ENCODE results near the gene ZC3H13.

The ZC3H13 gene

DNA sequence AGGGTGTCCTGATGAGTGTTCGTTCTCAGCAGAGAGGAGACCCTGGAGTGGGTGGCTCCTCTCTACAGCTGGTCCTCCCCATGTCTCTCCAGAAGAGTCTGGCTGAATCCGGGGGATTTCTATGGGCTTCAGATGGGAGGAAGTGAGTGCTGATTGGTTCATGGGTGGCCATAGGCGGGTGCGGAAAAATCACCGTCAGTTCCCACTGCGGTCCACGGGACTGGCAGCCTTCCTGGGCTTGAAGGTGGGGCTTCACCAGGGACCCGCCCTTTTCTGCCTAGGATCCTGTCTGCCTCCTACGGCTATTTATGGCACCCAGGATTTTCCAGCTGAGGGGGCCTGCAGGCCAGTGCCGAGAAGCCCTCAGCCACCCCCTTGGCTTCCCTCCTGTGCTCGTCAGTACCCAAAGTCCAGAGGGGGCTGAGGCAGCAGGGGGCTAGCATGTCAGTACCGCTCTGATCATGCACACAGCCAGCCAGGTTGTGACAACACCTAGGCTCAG is 33.9 kb upstream of the ZC3H13 start:
- Histone ChIP-seq H3K9me3 (replicated peaks; ENCODE audit: insufficient read depth, low read length) (no peaks in the 10 kb centered on the region), H3K4me1 (ENCODE audit: low read length) (no peaks in the 10 kb centered on the region), H3K4me3 (ENCODE audit: low read length) (no peak overlapping the region), H3K4me2 (ENCODE audit: low read depth, low read length) (no peak overlapping the region), H3K79me2 (ENCODE audit: low read length) (no peaks in the 10 kb centered on the region), H3K27ac (ENCODE audit: low read length) (no peak overlapping the region), H3K36me3 (replicated peaks; ENCODE audit: insufficient read depth, low read length) (no peaks in the 10 kb centered on the region), H3K27me3 (replicated peaks; ENCODE audit: insufficient read depth, low read length) (no peaks in the 10 kb centered on the region), H2AFZ (ENCODE audit: low read length) (no peak overlapping the region), H3K9ac (ENCODE audit: low read length) (no peak overlapping the region), H3K9me2 (replicated peaks; ENCODE audit: insufficient read depth, low read length) (no peaks in the 10 kb centered on the region), H4K20me1 (ENCODE audit: insufficient read depth, low read length) (no peaks in the 10 kb centered on the region), H3F3A (ENCODE audit: insufficient read depth, low read length) (no peaks in the 10 kb centered on the region)
- DNase-seq = no peak
- TF ChIP-seq, protein P1, sequence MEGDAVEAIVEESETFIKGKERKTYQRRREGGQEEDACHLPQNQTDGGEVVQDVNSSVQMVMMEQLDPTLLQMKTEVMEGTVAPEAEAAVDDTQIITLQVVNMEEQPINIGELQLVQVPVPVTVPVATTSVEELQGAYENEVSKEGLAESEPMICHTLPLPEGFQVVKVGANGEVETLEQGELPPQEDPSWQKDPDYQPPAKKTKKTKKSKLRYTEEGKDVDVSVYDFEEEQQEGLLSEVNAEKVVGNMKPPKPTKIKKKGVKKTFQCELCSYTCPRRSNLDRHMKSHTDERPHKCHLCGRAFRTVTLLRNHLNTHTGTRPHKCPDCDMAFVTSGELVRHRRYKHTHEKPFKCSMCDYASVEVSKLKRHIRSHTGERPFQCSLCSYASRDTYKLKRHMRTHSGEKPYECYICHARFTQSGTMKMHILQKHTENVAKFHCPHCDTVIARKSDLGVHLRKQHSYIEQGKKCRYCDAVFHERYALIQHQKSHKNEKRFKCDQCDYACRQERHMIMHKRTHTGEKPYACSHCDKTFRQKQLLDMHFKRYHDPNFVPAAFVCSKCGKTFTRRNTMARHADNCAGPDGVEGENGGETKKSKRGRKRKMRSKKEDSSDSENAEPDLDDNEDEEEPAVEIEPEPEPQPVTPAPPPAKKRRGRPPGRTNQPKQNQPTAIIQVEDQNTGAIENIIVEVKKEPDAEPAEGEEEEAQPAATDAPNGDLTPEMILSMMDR (IDR thresholded peaks at IDR 0.05; ENCODE audit: low read length) = no peak
- TF ChIP-seq EZH2 (optimal IDR thresholded peaks at IDR 0.05; ENCODE audit: low read depth, low read length) (no peak), EZH2phosphoT487 (IDR thresholded peaks at IDR 0.05; ENCODE audit: low read length) (no peak)

DNA sequence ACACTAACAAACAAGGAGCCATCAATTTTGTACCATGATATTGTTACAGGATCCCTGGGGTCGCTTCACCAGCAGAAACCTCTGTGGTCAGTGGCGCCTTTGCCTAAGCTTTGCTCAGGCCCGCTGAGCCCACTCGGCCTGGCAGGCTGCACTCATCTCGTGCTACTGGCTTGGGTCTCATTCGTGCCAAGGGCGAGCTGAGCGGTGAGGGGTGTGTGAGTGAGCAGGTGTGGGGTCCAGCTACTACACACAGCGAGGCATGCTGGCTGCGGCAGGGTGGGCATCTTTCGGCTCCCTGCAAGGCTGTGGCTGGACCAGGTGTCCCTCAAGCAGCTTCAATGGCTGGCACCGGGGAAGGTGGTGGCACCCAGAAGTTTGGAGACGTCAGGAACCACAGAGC is 33.2 kb upstream of the ZC3H13 start:
- Histone ChIP-seq H4K20me1 (ENCODE audit: insufficient read depth, low read length) (no peaks in the 10 kb centered on the region), H3F3A (ENCODE audit: insufficient read depth, low read length) (no peaks in the 10 kb centered on the region), H3K9me2 (replicated peaks; ENCODE audit: insufficient read depth, low read length) (no peaks in the 10 kb centered on the region), H3K79me2 (ENCODE audit: low read length) (no peaks in the 10 kb centered on the region), H3K27ac (ENCODE audit: low read length) (no peak overlapping the region), H3K4me2 (ENCODE audit: low read depth, low read length) (no peak overlapping the region), H3K4me3 (ENCODE audit: low read length) (no peak overlapping the region), H3K4me1 (ENCODE audit: low read length) (no peaks in the 10 kb centered on the region), H3K36me3 (replicated peaks; ENCODE audit: insufficient read depth, low read length) (no peaks in the 10 kb centered on the region), H3K9me3 (replicated peaks; ENCODE audit: insufficient read depth, low read length) (no peaks in the 10 kb centered on the region), H3K27me3 (replicated peaks; ENCODE audit: insufficient read depth, low read length) (no peaks in the 10 kb centered on the region), H3K9ac (ENCODE audit: low read length) (no peak overlapping the region), H2AFZ (ENCODE audit: low read length) (no peak overlapping the region)
- DNase-seq = no peak
- TF ChIP-seq EZH2 (optimal IDR thresholded peaks at IDR 0.05; ENCODE audit: low read depth, low read length) (no peak), EZH2phosphoT487 (IDR thresholded peaks at IDR 0.05; ENCODE audit: low read length) (no peak)
- TF ChIP-seq, protein P1 (IDR thresholded peaks at IDR 0.05; ENCODE audit: low read length) = no peak

DNA sequence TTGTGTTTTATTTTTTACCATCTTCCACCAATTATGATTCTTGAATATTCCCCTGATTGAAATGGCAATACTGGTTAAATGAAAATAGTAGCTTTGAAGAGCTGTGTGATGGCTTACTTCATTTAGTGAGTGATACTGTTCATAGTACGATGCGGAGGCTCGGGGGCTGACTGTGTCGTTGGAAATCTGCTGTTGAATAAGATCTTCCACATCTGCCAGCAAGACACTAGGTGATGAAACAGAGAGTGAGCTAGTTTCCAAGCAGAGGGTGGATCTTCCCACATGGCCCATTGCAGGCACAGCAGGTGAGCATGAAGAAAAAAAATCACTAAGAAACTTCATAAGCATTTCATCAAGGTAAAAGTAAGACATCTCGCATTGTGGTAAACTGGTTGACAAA is 29.8 kb upstream of the ZC3H13 start:
- Histone ChIP-seq H2AFZ (ENCODE audit: low read length) (no peak overlapping the region), H3K27ac (ENCODE audit: low read length) (no peak overlapping the region), H3K4me1 (ENCODE audit: low read length) (no peaks in the 10 kb centered on the region), H3K9ac (ENCODE audit: low read length) (no peak overlapping the region), H3K79me2 (ENCODE audit: low read length) (no peaks in the 10 kb centered on the region), H3K4me2 (ENCODE audit: low read depth, low read length) (no peak overlapping the region), H3K9me3 (replicated peaks; ENCODE audit: insufficient read depth, low read length) (no peaks in the 10 kb centered on the region), H3K27me3 (replicated peaks; ENCODE audit: insufficient read depth, low read length) (no peaks in the 10 kb centered on the region), H3K36me3 (replicated peaks; ENCODE audit: insufficient read depth, low read length) (no peaks in the 10 kb centered on the region), H3F3A (ENCODE audit: insufficient read depth, low read length) (no peaks in the 10 kb centered on the region), H3K9me2 (replicated peaks; ENCODE audit: insufficient read depth, low read length) (no peaks in the 10 kb centered on the region), H3K4me3 (ENCODE audit: low read length) (no peak overlapping the region), H4K20me1 (ENCODE audit: insufficient read depth, low read length) (no peaks in the 10 kb centered on the region)
- no peak for DNase-seq
- TF ChIP-seq, protein P1 (IDR thresholded peaks at IDR 0.05; ENCODE audit: low read length) = no peak
- TF ChIP-seq EZH2phosphoT487 (IDR thresholded peaks at IDR 0.05; ENCODE audit: low read length) (no peak), EZH2 (optimal IDR thresholded peaks at IDR 0.05; ENCODE audit: low read depth, low read length) (no peak)
